ENCODE measurements around the gene SNTB2.

SNTB2 gene

DNA sequence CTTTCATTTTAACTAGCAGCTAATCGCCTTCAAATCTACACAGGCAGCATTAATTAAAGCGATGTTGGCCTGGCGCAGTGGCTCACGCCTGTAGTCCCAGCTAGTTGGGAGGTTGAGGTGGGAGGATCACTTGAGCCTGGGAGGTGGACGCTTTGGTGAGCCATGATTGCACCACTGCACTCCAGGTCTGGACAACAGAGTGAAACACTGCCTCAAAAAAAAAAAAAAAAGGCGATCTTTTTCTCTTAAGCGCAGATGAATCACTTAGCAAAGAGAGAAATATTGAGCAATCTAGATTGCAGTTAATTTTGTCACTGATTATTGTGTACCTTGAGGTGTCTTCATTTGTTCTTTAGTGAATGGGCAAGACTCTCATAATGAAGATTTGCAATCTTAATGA, 12.4 kb downstream of the SNTB2 start:
- no peak overlapping the region for H3K9ac ChIP-seq (ENCODE audit: low read length)
- H3K4me1 ChIP-seq (ENCODE audit: control insufficient read depth, insufficient read depth, low read length): peaks cover 77% of the 10 kb centered on the region
- H3K36me3 ChIP-seq (ENCODE audit: control insufficient read depth, insufficient read depth, low read length, severe bottlenecking): no peaks in the 10 kb centered on the region
- no peak overlapping the region for H3K4me3 ChIP-seq (ENCODE audit: low read length)
- H3K9me3 ChIP-seq (ENCODE audit: control insufficient read depth, low read length): no peaks in the 10 kb centered on the region
- no peak for DNase-seq (ENCODE audit: low read depth)
- no peaks in the 10 kb centered on the region for H3K27me3 ChIP-seq (replicated peaks; ENCODE audit: control insufficient read depth, insufficient read depth, low read length)

DNA sequence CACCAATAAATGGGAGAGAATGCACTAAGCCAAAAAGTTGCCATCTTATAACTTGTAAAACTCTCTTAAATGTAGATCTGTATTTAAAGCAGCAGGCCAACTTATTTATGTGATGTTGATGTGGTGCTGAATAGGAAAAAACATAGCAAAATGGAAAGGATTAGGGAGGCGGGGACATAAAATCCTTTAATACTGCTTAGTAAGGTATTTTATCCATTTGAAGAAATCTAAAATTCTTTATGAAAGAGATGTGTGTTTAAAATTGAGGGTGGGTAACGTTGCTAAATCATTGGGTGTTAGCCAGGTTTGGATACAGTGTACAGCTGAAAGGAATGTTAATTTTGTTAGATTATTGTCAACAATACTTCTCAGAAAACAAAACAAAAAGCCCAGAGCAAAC, 14.3 kb downstream of the SNTB2 start:
- no peaks in the 10 kb centered on the region for H3K9me3 ChIP-seq (ENCODE audit: control insufficient read depth, low read length)
- peaks cover 77% of the 10 kb centered on the region for H3K4me1 ChIP-seq (ENCODE audit: control insufficient read depth, insufficient read depth, low read length)
- H3K4me3 ChIP-seq (ENCODE audit: low read length): no peak overlapping the region
- peak; percentile 62 for DNase-seq (ENCODE audit: low read depth)
- no peaks in the 10 kb centered on the region for H3K27me3 ChIP-seq (replicated peaks; ENCODE audit: control insufficient read depth, insufficient read depth, low read length)
- peak overlapping the region; percentile 28 for H3K9ac ChIP-seq (ENCODE audit: low read length)
- no peaks in the 10 kb centered on the region for H3K36me3 ChIP-seq (ENCODE audit: control insufficient read depth, insufficient read depth, low read length, severe bottlenecking)

GRCh38 chr16:69201787-69202186, 14.8 kb downstream of the SNTB2 start:
- peak overlapping the region; percentile 19 for H3K9ac ChIP-seq (ENCODE audit: low read length)
- peaks cover 77% of the 10 kb centered on the region for H3K4me1 ChIP-seq (ENCODE audit: control insufficient read depth, insufficient read depth, low read length)
- no peaks in the 10 kb centered on the region for H3K9me3 ChIP-seq (ENCODE audit: control insufficient read depth, low read length)
- H3K36me3 ChIP-seq (ENCODE audit: control insufficient read depth, insufficient read depth, low read length, severe bottlenecking): no peaks in the 10 kb centered on the region
- no peak overlapping the region for H3K4me3 ChIP-seq (ENCODE audit: low read length)
- peak; percentile 54 for DNase-seq (ENCODE audit: low read depth)
- H3K27me3 ChIP-seq (replicated peaks; ENCODE audit: control insufficient read depth, insufficient read depth, low read length): no peaks in the 10 kb centered on the region

DNA sequence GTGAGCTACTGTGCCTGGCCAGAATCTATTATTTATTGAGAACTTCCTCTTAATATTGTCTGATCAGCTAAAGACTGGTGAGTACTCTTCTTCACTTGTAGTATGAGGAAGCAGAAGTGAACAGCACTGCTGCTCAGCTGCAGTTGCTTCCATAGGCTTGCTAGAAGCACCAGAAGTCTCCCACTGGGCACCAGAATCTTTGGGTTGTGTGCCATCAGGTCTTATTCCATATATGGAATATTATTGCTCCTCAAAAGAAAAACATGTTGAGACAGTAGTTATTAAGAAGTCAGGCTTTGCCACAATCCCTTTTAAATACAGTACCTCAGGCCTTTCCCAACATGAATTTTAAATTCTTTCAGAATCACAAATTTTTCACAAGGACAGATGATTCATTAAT, 17.2 kb downstream of the SNTB2 start:
- Histone ChIP-seq H3K9ac (ENCODE audit: low read length) (peak overlapping the region; percentile 47), H3K4me3 (ENCODE audit: low read length) (peak overlapping the region; percentile 27), H3K27me3 (replicated peaks; ENCODE audit: control insufficient read depth, insufficient read depth, low read length) (no peaks in the 10 kb centered on the region), H3K36me3 (ENCODE audit: control insufficient read depth, insufficient read depth, low read length, severe bottlenecking) (no peaks in the 10 kb centered on the region), H3K9me3 (ENCODE audit: control insufficient read depth, low read length) (no peaks in the 10 kb centered on the region), H3K4me1 (ENCODE audit: control insufficient read depth, insufficient read depth, low read length) (peaks cover 60% of the 10 kb centered on the region)
- no peak for DNase-seq (ENCODE audit: low read depth)

DNA sequence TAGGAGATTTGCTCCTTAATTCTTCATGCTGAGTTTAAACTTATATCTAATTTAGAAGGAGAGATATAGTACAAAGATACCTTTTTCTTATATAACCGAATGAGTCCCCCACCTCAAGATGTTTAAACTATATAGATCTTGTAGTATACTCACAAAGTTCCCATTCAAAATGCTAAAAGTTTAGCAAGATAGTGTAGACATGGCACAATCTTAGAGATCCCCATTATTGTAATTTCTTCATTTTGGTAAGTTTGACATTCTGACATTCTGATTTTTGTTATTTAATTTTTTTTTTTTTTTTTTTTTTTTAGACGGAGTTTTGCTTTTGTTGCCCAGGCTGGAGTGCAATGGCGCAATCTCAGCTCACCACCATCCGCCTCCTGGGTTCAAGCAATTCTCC, 22.8 kb downstream of the SNTB2 start:
- Histone ChIP-seq H3K4me1 (ENCODE audit: control insufficient read depth, insufficient read depth, low read length) (peaks cover 14% of the 10 kb centered on the region), H3K36me3 (ENCODE audit: control insufficient read depth, insufficient read depth, low read length, severe bottlenecking) (no peaks in the 10 kb centered on the region), H3K9me3 (ENCODE audit: control insufficient read depth, low read length) (no peaks in the 10 kb centered on the region), H3K9ac (ENCODE audit: low read length) (no peak overlapping the region), H3K27me3 (replicated peaks; ENCODE audit: control insufficient read depth, insufficient read depth, low read length) (no peaks in the 10 kb centered on the region), H3K4me3 (ENCODE audit: low read length) (no peak overlapping the region)
- DNase-seq (ENCODE audit: low read depth): no peak

DNA sequence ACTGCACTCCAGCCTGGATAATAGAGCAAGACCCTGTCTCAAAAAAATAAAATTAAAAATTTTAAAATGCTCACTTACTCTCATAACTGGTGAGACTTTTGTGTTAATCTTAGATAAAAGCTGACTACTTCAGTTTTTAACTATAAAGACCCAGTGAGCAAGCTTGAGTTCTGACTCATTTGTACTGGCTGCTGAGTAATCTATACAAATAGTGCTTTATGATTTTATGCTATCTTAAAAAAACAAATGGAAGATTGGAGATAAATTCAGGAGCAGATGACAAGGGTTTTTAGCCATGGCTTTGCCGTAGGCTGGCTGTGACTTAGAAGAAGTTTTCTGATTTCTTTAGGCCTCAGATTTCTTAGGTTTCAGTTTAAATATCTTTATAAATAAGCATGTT, 30.5 kb downstream of the SNTB2 start:
- no peaks in the 10 kb centered on the region for H3K9me3 ChIP-seq (ENCODE audit: control insufficient read depth, low read length)
- peak; percentile 56 for DNase-seq (ENCODE audit: low read depth)
- H3K4me1 ChIP-seq (ENCODE audit: control insufficient read depth, insufficient read depth, low read length): peaks cover 21% of the 10 kb centered on the region
- no peak overlapping the region for H3K4me3 ChIP-seq (ENCODE audit: low read length)
- H3K36me3 ChIP-seq (ENCODE audit: control insufficient read depth, insufficient read depth, low read length, severe bottlenecking): no peaks in the 10 kb centered on the region
- no peaks in the 10 kb centered on the region for H3K27me3 ChIP-seq (replicated peaks; ENCODE audit: control insufficient read depth, insufficient read depth, low read length)
- H3K9ac ChIP-seq (ENCODE audit: low read length): peak overlapping the region; percentile 26

- Histone ChIP-seq H3K27me3 (replicated peaks; ENCODE audit: control insufficient read depth, insufficient read depth, low read length) (no peaks in the 10 kb centered on the region), H3K4me1 (ENCODE audit: control insufficient read depth, insufficient read depth, low read length) (peaks cover 23% of the 10 kb centered on the region), H3K4me3 (ENCODE audit: low read length) (no peak overlapping the region), H3K9me3 (ENCODE audit: control insufficient read depth, low read length) (no peaks in the 10 kb centered on the region), H3K9ac (ENCODE audit: low read length) (no peak overlapping the region), H3K36me3 (ENCODE audit: control insufficient read depth, insufficient read depth, low read length, severe bottlenecking) (no peaks in the 10 kb centered on the region)
- no peak for DNase-seq (ENCODE audit: low read depth)
Measured at GRCh38 chr16:69219279-69219678, 32.3 kb downstream of the SNTB2 start.

DNA sequence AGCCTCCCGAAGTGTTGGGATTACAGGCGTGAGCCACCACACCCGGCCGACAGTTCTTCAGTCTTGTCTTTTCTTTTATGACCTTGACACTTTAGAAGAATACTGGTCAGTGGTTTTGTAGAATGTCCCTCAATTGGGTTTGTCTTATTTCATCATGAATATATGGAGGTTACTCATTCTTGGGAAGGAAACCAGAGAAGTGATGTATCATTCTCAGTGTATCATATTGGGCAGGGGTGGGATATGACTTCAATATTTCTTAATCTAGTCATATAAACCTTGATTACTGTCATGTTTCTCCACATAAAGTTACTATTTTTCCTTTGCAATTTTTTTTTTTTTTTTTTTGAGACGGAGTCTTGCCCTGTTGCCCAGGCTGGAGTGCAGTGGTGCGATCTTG, 36.9 kb downstream of the SNTB2 start:
- Histone ChIP-seq H3K9ac (ENCODE audit: low read length) (no peak overlapping the region), H3K27me3 (replicated peaks; ENCODE audit: control insufficient read depth, insufficient read depth, low read length) (no peaks in the 10 kb centered on the region)
- no peak for DNase-seq (ENCODE audit: low read depth)

GRCh38 chr16:69225121-69225520, 38.2 kb downstream of the SNTB2 start:
- H3K9me3 ChIP-seq (ENCODE audit: control insufficient read depth, low read length): no peaks in the 10 kb centered on the region
- H3K4me3 ChIP-seq (ENCODE audit: low read length): no peak overlapping the region
- no peaks in the 10 kb centered on the region for H3K36me3 ChIP-seq (ENCODE audit: control insufficient read depth, insufficient read depth, low read length, severe bottlenecking)
- no peak overlapping the region for H3K9ac ChIP-seq (ENCODE audit: low read length)
- peaks cover 12% of the 10 kb centered on the region for H3K4me1 ChIP-seq (ENCODE audit: control insufficient read depth, insufficient read depth, low read length)
- no peak for DNase-seq (ENCODE audit: low read depth)
- no peaks in the 10 kb centered on the region for H3K27me3 ChIP-seq (replicated peaks; ENCODE audit: control insufficient read depth, insufficient read depth, low read length)

More for the DNA sequence above, 36.9 kb downstream of the SNTB2 start:
- Histone ChIP-seq H3K36me3 (ENCODE audit: control insufficient read depth, insufficient read depth, low read length, severe bottlenecking) (no peaks in the 10 kb centered on the region), H3K4me1 (ENCODE audit: control insufficient read depth, insufficient read depth, low read length) (peaks cover 20% of the 10 kb centered on the region), H3K4me3 (ENCODE audit: low read length) (no peak overlapping the region), H3K9me3 (ENCODE audit: control insufficient read depth, low read length) (no peaks in the 10 kb centered on the region)

- peaks cover 4% of the 10 kb centered on the region for H3K4me1 ChIP-seq (ENCODE audit: control insufficient read depth, insufficient read depth, low read length)
- H3K9ac ChIP-seq (ENCODE audit: low read length): no peak overlapping the region
- no peaks in the 10 kb centered on the region for H3K27me3 ChIP-seq (replicated peaks; ENCODE audit: control insufficient read depth, insufficient read depth, low read length)
- H3K36me3 ChIP-seq (ENCODE audit: control insufficient read depth, insufficient read depth, low read length, severe bottlenecking): no peaks in the 10 kb centered on the region
- DNase-seq (ENCODE audit: low read depth): no peak
- H3K4me3 ChIP-seq (ENCODE audit: low read length): no peak overlapping the region
- H3K9me3 ChIP-seq (ENCODE audit: control insufficient read depth, low read length): no peaks in the 10 kb centered on the region
Measured at GRCh38 chr16:69233124-69233523, 46.2 kb downstream of the SNTB2 start.

DNA sequence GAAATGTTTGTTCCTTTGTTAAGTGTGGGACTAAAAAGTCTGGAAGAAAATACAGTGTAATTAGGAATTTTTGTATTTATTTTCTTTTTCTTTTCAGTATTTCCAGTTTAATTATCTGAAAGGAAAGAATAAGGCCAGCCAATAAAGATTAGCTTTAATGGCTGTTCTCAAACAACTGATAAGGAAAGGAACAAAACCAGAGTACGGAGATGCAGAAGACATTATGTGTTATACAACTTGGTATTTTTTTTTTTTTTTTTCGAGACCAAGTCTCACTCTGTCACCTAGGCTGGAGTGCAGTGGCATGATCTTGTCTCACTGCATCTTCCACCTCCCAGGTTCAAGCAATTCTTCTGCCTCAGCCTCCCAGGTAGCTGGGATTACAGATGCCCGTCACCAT, 47.5 kb downstream of the SNTB2 start:
- Histone ChIP-seq H3K4me3 (ENCODE audit: low read length) (no peak overlapping the region), H3K4me1 (ENCODE audit: control insufficient read depth, insufficient read depth, low read length) (peaks cover 4% of the 10 kb centered on the region), H3K36me3 (ENCODE audit: control insufficient read depth, insufficient read depth, low read length, severe bottlenecking) (no peaks in the 10 kb centered on the region), H3K9ac (ENCODE audit: low read length) (no peak overlapping the region), H3K9me3 (ENCODE audit: control insufficient read depth, low read length) (no peaks in the 10 kb centered on the region), H3K27me3 (replicated peaks; ENCODE audit: control insufficient read depth, insufficient read depth, low read length) (no peaks in the 10 kb centered on the region)
- DNase-seq (ENCODE audit: low read depth): no peak

DNA sequence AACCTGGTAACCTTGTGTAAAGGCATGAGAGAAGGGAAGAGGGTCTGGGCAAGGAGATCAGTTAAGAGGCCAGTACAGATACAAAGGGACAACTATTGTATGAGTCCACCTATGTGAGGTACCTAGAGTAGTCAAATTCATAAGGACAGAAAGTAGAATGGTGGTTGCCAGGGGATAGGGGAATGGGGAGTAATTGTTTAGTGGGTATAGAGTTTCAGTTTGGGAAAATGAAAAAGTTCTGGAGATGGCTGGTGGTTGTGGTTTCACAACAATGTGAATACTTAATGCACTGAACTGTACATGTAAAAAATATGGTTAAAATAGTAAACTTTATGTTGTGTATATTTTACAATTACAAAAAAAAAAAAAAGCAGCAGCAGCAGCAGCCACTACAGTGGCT, 49.4 kb downstream of the SNTB2 start:
- no peaks in the 10 kb centered on the region for H3K9me3 ChIP-seq (ENCODE audit: control insufficient read depth, low read length)
- DNase-seq (ENCODE audit: low read depth): peak; percentile 46
- H3K4me1 ChIP-seq (ENCODE audit: control insufficient read depth, insufficient read depth, low read length): peaks cover 13% of the 10 kb centered on the region
- H3K27me3 ChIP-seq (replicated peaks; ENCODE audit: control insufficient read depth, insufficient read depth, low read length): no peaks in the 10 kb centered on the region
- no peak overlapping the region for H3K4me3 ChIP-seq (ENCODE audit: low read length)
- no peak overlapping the region for H3K9ac ChIP-seq (ENCODE audit: low read length)
- H3K36me3 ChIP-seq (ENCODE audit: control insufficient read depth, insufficient read depth, low read length, severe bottlenecking): no peaks in the 10 kb centered on the region
